Uterus (tissue), 4 donors: ENCODE data around the gene GREB1L. TPM values are rescaled to one million over a fixed set of nuclear protein-coding genes. Genes with fewer than 3 reads are reported as not detected.
"Not testable (repeated sequence)": the region's sequence is repeated elsewhere in the genome, so short reads cannot be mapped to it uniquely, and the experiment has no call there.

Experiments
- DNase-seq, 2 donors: peaks; one replicate each; pipeline ENCODE4 v3.0.0-alpha.2; 2019 to 2020
- H3K27ac ChIP-seq, 2 donors: fragments of 200-600 bp; sonication (generic); 1 replicate in 1 of 2; 2 replicates in 1 of 2; pipeline ENCODE4 v1.5.1; 2016 to 2018
- H3K27me3 ChIP-seq, 2 donors: fragments of 200-600 bp; sonication (generic); one replicate each; pipeline ENCODE4 v1.5.1; 2018 to 2019; ENCODE audit warnings: control low read depth in 1 of 2
- H3K36me3 ChIP-seq, 2 donors: fragments of 200-600 bp; sonication (generic); one replicate each; pipeline ENCODE4 v1.5.1; 2019; ENCODE audit warnings: control low read depth in 1 of 2
- H3K4me1 ChIP-seq, 2 donors: fragments of 200-600 bp; sonication (generic); one replicate each; pipeline ENCODE4 v1.5.1; 2018 to 2019; ENCODE audit warnings: control low read depth in 1 of 2
- H3K4me3 ChIP-seq, 2 donors: fragments of 200-600 bp; sonication (generic); 1 replicate in 1 of 2; 2 replicates in 1 of 2; pipeline ENCODE4 v1.5.1; 2018 to 2019; ENCODE audit warnings: mild to moderate bottlenecking in 1 of 2
- H3K9me3 ChIP-seq, 2 donors: fragments of 200-600 bp; sonication (generic); one replicate each; pipeline ENCODE4 v1.5.1; 2019; ENCODE audit warnings: control low read depth in 1 of 2
- POLR2A ChIP-seq, 2 donors: fragments of 450-650 bp; IDR thresholded peaks; one replicate each; pipeline ENCODE4 v1.6.1; 2016; ENCODE audit warnings: antibody characterized with exemption in 2 of 2, mild to moderate bottlenecking in 1 of 2, moderate library complexity in 1 of 2
- intact Hi-C: fragments of 100-400 bp; cut with DNase I; formaldehyde crosslinking; loops from one replicate; pipeline ENCODE4 v1.15.1; 2023; ENCODE audit warnings: low total_unique reads
- total RNA-seq, 4 donors: library from RNA; depleted of rRNA in 3 of 4; stranded (reverse); fragments of >200 nt in 3 of 4; gene quantifications; one replicate each; pipeline versions ENCODE4 v1.1.0 to v1.2.4, GENCODE V29; 2014 to 2023
- TF ChIP-seq, protein P1 (sequence below), 4 experiments: fragments of 200-600 bp in 2 of 4; fragments of 450-650 bp in 2 of 4; sonication (generic) in 2 of 4; IDR thresholded peaks; one replicate each; pipeline ENCODE4 v1.5.1; 2016 to 2019; ENCODE audit warnings: antibody characterized with exemption in 4 of 4, mild to moderate bottlenecking in 2 of 4, moderate library complexity in 1 of 4
- donor health status: DM: yes; HTN: yes; CAD: no.

GREB1L gene
- total RNA-seq, 4 donors from 2014 or later, result 4.1 to 15.3 (median 9.2) TPM

DNA sequence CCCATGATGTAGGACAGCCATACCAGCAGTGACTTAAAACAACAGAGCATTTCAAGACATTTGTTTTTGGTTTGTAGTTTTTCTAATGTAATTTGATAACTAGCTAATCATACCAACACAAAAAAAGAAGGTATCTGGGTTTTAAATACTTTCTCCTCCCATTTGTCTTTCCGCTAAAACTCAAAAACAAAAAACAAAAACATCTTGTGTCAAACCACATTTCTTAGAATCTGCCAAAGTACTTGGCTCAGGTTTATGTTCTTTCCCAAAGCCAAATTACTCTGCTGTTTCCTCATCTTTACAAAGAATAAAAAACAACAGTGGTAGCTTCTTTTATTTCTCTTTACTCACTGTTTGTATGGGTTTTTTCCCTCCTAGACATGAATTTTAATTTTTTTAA lies 71.5 kb downstream of the GREB1L start:
- Histone ChIP-seq H3K27ac (no peak overlapping the region), H3K4me3 (no peak overlapping the region), H3K9me3 (no peaks in the 10 kb centered on the region), H3K36me3 (no peaks in the 10 kb centered on the region), H3K4me1 (no peaks in the 10 kb centered on the region), H3K27me3 (no peaks in the 10 kb centered on the region)
- no peak for DNase-seq
- intact Hi-C loops, result no loop called here
- no peak for TF ChIP-seq POLR2A (IDR thresholded peaks at IDR 0.05)
- TF ChIP-seq, protein P1, sequence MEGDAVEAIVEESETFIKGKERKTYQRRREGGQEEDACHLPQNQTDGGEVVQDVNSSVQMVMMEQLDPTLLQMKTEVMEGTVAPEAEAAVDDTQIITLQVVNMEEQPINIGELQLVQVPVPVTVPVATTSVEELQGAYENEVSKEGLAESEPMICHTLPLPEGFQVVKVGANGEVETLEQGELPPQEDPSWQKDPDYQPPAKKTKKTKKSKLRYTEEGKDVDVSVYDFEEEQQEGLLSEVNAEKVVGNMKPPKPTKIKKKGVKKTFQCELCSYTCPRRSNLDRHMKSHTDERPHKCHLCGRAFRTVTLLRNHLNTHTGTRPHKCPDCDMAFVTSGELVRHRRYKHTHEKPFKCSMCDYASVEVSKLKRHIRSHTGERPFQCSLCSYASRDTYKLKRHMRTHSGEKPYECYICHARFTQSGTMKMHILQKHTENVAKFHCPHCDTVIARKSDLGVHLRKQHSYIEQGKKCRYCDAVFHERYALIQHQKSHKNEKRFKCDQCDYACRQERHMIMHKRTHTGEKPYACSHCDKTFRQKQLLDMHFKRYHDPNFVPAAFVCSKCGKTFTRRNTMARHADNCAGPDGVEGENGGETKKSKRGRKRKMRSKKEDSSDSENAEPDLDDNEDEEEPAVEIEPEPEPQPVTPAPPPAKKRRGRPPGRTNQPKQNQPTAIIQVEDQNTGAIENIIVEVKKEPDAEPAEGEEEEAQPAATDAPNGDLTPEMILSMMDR (IDR thresholded peaks at IDR 0.05), result no peak

GRCh38 chr18:21314724-21315123 lies 72.7 kb downstream of the GREB1L start:
- intact Hi-C loops, result no loop called here
- Histone ChIP-seq H3K27me3 (no peaks in the 10 kb centered on the region), H3K27ac (no peak overlapping the region), H3K4me3 (no peak overlapping the region), H3K4me1 (no peaks in the 10 kb centered on the region), H3K36me3 (no peaks in the 10 kb centered on the region), H3K9me3 (no peaks in the 10 kb centered on the region)
- no peak for TF ChIP-seq POLR2A (IDR thresholded peaks at IDR 0.05)
- no peak for DNase-seq

GRCh38 chr18:21315126-21315525 lies 73.1 kb downstream of the GREB1L start:
- H3K27ac ChIP-seq, H3K36me3 ChIP-seq, DNase-seq, H3K4me1 ChIP-seq, intact Hi-C loops, H3K9me3 ChIP-seq, H3K4me3 ChIP-seq, H3K27me3 ChIP-seq: not testable (repeated sequence)

- no peaks in the 10 kb centered on the region for H3K27me3 ChIP-seq
- no peaks in the 10 kb centered on the region for H3K36me3 ChIP-seq
- H3K4me1 ChIP-seq, result no peaks in the 10 kb centered on the region
- intact Hi-C loops, result no loop called here
- no peak overlapping the region for H3K27ac ChIP-seq
- no peaks in the 10 kb centered on the region for H3K9me3 ChIP-seq
- TF ChIP-seq, protein P1 (IDR thresholded peaks at IDR 0.05), result no peak
- no peak for TF ChIP-seq POLR2A (IDR thresholded peaks at IDR 0.05)
- no peak for DNase-seq
- no peak overlapping the region for H3K4me3 ChIP-seq
Observed at GRCh38 chr18:21315741-21316197, 73.7 kb downstream of the GREB1L start.

DNA sequence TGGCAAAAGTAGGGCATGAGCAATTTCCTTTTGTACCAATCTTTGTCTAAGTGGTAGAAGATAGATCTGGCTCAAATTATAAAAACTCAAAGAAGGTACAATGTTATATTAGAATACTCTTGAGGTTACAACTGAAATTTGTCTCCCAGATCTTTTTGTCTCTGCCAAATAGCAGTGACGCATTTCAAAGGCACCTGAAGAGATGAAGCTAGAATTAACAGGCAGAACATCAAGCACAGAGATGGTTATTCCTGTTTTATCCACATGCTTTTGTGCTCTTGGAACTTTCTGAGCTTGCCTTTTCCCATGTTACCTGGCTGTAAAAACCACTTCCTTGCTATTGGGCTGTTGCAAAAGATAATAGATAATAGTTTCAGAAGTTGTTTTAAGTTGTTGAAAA lies 74.3 kb downstream of the GREB1L start:
- no peak for TF ChIP-seq POLR2A (IDR thresholded peaks at IDR 0.05)
- TF ChIP-seq, protein P1 (IDR thresholded peaks at IDR 0.05), result no peak
- H3K27me3 ChIP-seq, result no peaks in the 10 kb centered on the region
- H3K4me3 ChIP-seq, result no peak overlapping the region
- DNase-seq, result no peak
- H3K27ac ChIP-seq, result no peak overlapping the region
- H3K36me3 ChIP-seq, result no peaks in the 10 kb centered on the region
- no peaks in the 10 kb centered on the region for H3K9me3 ChIP-seq
- intact Hi-C loops, result no loop called here
- H3K4me1 ChIP-seq, result no peaks in the 10 kb centered on the region

- TF ChIP-seq, protein P1 (IDR thresholded peaks at IDR 0.05), result no peak
- no peak for TF ChIP-seq POLR2A (IDR thresholded peaks at IDR 0.05)
- Histone ChIP-seq H3K4me1 (no peaks in the 10 kb centered on the region), H3K27me3 (no peaks in the 10 kb centered on the region), H3K36me3 (no peaks in the 10 kb centered on the region), H3K27ac (no peak overlapping the region), H3K4me3 (no peak overlapping the region), H3K9me3 (no peaks in the 10 kb centered on the region)
- intact Hi-C loops, result no loop called here
- DNase-seq, result no peak
Observed at GRCh38 chr18:21321711-21322110, 79.7 kb downstream of the GREB1L start.
